HG03135 (cell line): Measurements from ENCODE around the gene ONECUT1.

ENCODE experiments used
- ATAC-seq: cut with Tn5 transposase; IDR thresholded peaks from one replicate; pipeline ENCODE4 v1.9.1; 2021; ENCODE audit warnings: mild to moderate bottlenecking, moderate library complexity; ENCODE audit not compliant: unreplicated experiment

Gene ONECUT1

DNA sequence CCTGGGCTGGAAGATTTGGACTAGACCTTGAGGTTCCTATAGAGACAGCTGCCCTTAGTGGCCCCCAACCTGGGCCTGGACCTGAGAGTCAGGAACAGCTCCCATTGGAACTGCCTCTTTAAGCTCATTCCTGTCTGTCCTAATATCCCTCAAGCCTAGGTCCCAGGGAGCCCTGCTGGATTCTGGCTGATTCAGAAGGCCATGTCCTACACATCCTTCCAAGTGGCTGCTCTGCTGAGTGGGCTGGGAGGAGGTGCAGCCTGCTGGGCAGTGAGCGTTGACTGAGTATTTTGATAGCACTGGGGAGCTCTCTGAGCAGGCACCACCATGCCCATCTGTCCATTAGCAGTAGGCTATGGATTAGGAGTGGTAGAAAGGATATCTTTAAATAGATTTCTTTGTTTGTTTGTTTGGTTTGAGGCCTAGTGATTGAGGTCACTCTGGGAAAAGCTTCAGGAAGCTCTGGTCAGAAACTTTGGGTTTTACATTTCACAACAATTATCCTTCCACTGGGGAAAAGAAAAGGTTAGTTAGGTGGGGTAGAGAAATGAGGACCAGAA lies 56.4 kb downstream of the ONECUT1 start:
- no peak for ATAC-seq

DNA sequence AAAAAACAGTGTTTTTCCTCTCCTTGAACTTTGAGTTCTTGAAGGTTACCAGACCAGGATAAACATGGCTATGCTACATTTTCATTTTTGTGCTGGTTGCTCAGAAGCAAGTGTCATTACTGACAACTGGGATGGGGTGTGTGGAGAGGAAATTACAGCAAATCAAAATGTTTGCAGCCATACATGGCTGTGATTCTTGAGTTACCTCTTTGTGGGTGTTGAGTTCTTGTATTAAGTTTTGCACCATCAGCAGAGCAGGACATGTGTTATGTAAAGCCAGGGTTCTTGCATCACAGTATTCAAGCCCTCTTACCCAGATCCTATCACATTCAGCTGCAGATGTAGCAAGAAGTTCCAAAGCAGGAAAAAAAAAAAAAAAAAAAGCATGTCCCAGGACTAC lies 57.0 kb downstream of the ONECUT1 start:
- no peak for ATAC-seq

DNA sequence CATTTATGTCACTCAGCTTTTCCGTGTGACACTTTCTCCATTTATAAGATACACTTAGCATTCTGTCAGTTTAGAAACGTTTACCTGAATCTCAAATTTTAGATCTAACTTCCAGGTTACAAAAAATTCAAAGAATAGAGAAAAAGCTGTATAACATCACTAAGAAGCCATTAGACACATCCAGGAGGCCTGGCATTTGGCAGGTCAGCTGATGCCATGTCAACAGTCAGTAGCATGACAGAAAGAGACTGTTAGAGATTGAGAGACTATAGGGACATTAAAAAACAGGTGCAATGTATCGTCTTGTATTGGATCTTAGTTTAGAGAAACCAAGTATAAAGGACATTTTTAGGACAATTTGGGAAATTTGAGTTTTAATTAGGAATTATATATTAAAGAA lies 57.6 kb downstream of the ONECUT1 start:
- ATAC-seq: no peak

DNA sequence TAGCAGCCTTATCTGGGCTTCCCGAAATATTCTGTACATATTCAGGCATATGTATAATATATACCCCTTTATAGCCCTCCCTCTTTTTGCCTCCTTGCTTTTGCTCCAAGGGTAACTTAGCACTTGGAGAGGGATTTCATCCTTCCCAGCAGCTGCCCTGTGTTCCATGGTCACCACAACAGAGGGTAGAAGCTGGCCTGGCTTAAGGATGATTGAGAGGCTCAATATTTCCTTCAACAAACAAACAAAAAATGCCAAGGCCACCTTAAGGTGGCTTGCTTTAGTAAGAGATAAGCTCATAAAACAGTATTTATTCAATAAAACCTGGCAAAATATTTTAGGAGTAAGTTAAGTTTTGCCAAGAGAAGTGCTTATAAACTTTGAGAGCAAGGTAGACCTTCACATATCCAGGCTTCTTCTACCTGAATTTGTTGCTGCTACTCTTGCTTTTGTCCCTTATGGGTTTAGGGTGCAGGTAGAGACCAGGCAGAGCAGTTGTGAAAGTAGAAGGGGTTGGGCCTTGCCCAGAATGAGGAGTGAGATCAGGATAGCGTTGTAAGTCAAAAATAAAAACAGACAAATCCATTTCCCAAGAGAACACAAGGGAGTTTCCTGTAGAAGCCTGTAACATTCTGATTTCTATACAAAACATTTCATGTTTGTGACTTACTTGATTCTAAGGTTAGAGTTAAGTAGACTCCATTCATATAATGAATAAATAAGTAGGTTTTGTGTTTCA lies 58.2 kb downstream of the ONECUT1 start:
- no peak for ATAC-seq

DNA sequence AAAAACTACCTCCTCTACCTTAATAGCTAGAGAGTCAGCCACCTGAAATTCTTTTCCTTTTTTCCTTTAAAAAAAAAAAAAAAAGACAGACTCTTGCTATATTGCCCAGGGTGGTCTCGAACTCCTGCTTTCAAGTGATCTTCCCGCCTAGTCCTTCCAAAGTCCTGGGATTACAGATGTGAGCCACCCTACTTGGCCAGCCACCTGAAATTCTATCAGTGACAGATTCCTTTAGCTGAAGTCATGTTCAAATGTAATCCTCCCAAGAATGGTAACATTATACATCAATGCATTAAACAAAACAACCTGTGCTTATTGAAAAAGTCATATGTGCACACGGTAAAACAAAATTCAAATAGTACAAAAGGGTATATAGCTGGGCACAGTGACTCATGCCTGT lies 59.1 kb downstream of the ONECUT1 start:
- ATAC-seq: no peak

DNA sequence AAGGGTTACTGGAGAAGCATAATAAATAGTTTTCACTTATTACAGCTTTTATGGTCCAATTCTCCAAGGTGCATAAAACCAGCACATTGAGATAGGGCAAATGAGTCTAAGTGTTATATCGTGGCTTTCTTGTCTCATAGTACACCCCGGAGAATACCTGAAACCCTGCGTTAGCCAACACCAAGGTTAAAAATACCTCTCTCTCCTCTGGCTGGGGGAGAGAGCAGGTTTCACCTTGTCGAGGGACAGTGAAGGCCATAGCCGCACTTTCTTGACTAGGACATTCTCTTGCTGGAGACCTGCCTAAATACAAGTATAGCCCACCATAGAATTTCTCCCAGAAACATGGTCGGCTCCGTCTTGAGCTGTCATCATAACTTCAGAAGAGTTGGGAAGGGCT lies 59.5 kb downstream of the ONECUT1 start:
- ATAC-seq: no peak

DNA sequence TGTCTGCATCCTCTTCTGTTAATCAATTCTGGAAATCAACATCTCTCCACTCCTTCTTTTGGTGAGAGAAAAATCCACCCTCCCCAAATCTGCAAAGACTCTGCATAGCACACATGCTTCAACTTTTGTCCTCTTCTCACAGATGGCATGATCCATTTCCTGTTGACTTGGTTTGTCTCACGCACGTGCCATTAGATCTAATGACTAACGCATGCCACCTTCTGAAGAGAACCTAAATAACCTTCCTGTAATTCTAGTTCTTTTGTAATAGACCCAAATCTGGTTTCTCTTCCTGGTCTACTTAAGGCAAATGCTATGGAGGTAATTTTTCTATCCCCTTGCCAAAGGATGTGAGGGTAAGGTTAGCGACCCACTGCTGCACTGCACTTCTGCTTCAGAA lies 60.0 kb downstream of the ONECUT1 start:
- peak; percentile 68 for ATAC-seq

DNA sequence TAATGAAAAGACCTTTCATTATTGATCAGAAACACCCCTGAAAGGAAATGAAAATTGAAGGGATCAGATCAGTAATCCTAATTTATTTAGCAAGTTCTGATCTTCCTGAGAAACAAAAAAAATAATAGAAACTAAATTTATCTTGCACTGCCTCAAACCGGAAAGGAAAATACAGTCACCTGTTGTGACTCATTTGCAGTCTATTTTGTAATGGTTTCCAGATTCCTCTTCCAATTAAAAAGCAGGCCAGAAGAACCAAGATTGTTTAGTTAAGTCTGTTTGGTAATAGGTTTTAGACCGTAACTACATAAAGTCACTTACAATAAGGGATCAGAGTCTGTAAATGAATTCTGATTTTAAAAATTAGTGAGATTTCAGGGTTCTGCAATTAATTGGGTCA lies 61.2 kb downstream of the ONECUT1 start:
- no peak for ATAC-seq

DNA sequence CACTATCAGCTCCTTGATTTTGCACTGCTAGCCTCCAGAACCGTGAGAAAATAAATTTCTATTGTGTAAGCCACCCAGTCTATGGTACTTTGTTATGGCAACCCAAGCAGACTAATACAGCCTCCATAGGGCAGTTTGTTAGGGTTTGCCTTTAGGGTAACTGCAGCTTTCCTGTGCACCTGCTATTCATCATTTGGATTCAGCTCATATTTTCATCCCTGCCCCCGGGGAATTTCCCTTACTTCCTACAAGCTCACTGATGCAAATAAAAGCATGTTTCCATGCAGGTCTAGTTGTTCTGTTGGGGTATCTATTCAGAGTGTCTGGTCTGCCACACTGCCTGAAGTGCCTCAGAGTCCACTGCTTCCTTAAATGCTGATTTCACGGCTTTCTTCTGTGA lies 62.3 kb downstream of the ONECUT1 start:
- ATAC-seq: no peak

DNA sequence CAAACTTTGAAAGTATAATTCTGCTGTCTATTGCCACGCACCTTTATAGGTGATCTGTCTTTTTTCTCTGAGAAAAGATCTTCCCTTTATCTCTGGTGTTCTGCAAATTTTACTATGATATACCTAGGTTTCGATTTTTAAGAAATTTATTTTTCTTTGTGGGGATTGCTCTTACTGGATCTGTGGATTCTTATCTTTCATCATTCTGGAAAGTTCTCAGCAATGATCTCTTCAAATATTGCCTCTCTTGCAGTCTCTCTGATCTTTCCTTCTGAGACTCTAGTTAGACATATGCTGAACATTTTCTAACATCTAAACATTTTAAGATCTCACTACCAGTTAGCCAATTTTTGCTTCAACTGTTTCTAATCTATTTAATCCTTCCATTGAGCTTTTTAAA lies 63.9 kb downstream of the ONECUT1 start:
- ATAC-seq: no peak

DNA sequence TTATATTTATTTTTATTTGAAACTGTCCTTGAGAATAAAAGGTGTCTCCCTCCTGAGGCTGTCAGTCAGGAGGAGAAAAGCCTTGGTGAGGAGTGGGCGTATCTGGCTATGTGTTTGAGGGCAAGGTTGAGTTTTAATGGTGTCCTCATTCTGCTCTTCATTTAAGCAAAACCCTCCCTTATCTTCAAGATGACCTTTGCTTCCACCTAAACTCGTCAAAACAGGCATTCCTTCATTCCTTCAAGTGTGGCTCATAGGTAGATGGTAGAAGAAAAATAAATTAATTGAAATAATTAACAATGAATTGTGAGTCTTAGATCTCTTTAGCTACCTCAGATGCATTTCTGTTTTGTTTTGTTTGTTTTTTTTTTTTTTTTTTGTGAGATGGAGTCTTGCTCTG lies 71.6 kb downstream of the ONECUT1 start:
- ATAC-seq: no peak

DNA sequence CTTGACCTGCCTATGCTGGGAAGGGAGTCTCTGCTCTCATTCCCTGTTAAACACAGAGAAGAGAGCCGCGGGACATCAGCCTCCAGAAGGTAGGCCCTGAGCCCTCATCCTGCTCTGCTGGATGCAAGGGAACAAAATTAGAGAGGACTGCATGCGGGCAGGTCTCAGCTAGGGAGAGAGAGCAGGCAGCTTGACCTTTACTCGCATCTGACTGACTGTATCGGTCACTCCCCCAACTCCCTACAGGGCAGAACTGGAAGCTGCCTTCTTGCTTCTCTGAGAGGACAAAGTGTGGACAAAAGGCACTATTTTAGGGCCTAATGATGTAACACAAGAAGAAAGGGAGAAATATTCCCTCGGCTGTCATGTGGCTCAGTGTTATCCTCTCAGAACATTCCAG lies 72.2 kb downstream of the ONECUT1 start:
- no peak for ATAC-seq

DNA sequence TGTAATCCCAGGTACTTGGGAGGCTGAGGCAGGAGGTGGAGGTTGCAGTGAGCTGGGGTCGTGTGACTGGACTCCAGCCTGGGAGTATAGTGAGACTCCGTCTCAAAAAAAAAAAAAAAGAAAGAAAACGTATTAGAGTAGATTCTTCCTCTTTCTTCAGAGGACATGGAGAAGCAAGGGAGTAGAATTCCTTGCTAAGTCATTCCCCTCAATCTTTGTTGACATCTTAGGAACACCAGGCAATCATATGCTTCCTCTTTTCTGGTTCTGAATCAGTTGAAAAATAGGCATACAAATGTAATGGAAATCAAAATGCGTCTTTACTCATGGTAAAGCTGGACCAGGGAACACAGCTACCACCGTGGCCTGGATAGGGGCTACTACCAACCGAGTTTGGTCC lies 72.7 kb downstream of the ONECUT1 start:
- no peak for ATAC-seq

DNA sequence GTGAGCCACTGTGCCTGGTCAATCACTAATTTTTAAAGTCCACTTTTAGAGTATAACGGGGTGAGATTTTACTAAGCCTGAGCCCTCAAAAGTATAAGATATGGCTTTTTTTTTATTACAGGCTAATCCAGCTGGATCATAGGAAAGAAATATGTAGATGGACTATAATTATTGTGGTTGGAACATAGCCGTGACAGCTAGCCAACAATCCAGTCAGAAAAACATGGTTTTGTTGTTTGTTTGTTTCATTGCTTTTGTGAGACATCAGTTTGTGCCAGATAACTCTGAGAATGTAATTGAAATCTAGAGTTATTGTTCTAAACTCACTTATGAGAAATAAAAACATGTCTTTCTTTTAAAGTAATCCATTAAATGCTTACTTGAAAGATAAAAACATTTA lies 73.6 kb downstream of the ONECUT1 start:
- ATAC-seq: no peak

DNA sequence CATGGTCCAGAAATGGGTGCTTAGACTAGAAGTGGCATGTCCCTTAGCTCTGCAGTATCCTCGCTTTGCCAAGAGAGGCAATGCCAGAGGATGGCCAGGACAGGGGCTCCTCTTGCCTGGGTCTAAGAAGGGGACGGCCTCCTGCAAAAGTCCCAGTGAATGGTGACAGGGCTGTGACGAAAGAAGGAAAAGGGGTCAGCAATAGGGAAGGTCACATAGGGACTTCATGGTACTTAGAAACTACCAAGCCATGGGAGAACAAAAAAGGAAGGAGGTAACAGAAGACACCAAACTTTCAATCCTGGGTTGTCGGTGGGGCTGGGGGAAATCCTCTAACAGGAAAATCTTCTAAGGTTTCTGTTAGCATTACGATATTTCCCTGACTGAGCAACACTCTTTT lies 74.7 kb downstream of the ONECUT1 start:
- no peak for ATAC-seq

DNA sequence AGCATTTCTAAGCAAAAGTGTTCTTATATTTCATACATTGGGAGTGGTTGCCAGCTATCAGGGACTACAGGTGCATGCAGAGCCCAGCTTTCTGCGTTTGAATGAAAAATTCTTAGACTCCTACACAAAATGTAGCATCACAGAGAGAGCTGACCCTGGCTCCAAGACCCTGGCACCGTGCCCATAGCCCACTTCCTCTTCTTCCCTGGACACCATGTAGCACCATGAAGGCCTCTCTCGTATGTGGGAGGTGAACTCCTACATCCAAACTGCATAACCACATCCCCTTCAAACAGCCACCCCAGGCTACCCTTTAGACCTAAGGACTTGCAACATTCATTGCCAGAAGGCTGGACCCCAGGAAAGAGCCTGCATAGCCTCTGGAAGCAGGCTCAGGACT lies 75.2 kb downstream of the ONECUT1 start:
- no peak for ATAC-seq

DNA sequence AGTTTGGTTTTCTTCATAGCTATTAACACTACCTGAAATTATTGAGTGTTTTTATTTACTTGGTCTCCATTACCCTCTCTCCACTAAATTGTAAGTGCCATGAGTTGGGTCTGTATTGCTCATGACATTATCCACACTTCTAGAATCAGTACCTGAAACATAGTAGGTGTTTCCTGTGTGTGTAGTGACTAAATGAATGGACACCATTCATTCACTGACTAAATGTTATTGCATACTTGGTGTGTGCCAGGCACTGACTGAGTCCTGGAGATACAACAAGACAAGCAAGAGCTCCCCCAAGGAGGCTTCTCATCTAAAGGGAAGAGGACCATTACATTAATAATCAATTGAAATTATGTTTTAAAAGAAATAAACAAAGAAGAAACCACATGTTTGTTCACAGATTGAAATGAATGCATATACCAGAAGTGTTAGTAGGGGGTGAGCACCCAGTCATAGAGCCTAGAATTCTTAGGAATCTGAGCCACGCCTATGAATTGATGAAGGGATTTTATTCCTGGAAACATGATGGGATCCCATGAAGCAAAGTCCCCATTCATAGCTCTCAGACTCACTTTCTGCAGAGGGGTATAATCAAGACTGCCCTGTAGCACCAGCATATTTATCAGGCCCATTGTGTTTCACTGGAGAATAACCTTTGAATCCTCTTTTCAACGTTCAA lies 79.3 kb downstream of the ONECUT1 start:
- no peak for ATAC-seq

DNA sequence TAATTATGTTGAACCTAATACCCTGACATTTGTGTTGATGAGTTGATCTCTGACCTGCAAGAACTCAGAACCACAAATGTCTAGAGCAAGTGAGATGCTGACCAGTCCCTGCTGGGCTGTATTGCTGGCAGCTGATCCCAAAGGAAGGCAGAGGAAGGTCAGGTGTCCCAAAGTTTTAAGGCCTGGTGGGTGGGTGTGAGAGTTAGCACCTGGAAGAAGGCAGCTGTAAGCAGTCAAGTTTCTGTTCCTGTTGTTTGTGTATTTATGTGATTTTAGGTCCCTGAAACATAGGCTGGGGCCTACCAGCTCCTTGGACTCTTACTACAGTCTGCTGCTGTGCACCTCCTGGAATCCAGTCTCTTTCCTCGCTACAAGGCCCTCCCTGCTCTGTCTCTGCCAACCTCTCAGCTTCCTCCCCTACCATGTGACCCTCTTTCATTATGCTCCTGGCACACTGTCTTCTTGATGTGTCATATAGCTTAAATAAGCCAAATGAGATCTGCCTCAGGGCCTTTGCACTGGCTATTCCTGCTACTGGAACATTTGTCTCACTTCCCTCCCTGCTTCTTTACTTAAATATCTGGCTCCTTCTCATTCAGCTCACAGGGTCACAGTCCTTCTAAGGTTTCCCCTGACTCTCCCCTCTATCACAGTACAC lies 80.0 kb downstream of the ONECUT1 start:
- ATAC-seq: peak; percentile 45

DNA sequence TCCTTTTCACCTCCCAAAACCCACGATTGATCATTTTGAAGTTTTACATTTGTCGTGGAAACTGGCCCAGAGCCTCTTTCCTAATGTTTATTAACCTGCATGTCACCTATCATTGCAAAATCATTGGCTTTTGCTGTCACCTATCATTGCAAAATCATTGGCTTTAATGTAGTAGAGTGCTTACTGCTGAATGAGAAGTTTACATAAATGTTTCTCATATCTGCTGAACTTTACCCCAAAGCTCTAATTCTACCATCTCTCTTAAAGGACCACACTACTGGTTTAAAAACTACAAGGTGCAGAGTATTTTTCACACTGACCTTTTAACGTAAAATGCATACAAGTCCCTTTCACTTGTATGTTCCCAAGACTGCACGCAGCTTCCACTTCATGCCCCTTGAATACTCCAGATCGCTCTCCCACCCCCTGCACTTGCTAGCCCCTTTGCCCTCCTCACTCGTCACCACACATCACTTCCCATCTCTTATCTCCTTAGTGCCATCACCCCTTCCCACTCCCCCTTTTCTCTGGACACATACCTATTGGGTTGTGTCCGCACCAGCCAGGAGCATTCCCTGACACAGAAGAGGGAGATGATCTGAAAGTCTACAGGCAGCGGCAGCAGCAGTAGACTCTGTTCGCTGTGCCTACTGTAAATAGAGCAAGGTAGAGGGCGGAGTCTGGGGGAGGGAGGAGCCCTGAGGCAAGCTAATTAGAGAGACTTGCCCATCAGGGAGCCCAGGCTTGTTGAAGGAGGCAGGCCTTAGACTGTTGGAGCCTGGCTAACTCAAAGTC lies 80.8 kb downstream of the ONECUT1 start:
- peak; percentile 95 for ATAC-seq
